Endothelial cell of umbilical vein (primary cell): ENCODE measurements around the gene HECTD3.

Experiments used
- EZH2 ChIP-seq: IDR thresholded peaks from 2 replicates; pipeline ENCODE4 v1.6.1; 2012; ENCODE audit warnings: borderline replicate concordance, low read depth, mild to moderate bottlenecking, moderate library complexity, low read length, inconsistent platforms; ENCODE audit not compliant: severe bottlenecking
- FOS ChIP-seq: IDR thresholded peaks from 2 replicates; pipeline ENCODE4 v1.6.1; 2011; ENCODE audit warnings: mild to moderate bottlenecking, low read length, moderate library complexity, borderline replicate concordance; ENCODE audit not compliant: insufficient read depth
- JUN ChIP-seq: IDR thresholded peaks from 2 replicates; pipeline ENCODE4 v1.6.1; 2011; ENCODE audit warnings: borderline replicate concordance, low read depth; ENCODE audit not compliant: insufficient read length, insufficient read depth
- POLR2A ChIP-seq: IDR thresholded peaks from 2 replicates; pipeline ENCODE4 v1.6.1; 2012; ENCODE audit warnings: low read depth, mild to moderate bottlenecking, control low read depth, low read length
- POLR2AphosphoS5 ChIP-seq: IDR thresholded peaks from 2 replicates; pipeline ENCODE4 v1.6.1; 2012; ENCODE audit warnings: low read depth, mild to moderate bottlenecking, control low read depth, low read length, moderate library complexity; ENCODE audit not compliant: insufficient read depth
- TF ChIP-seq, protein P1 (sequence below), 2 donors: IDR thresholded peaks; 1 replicate in 1 of 2; 2 replicates in 1 of 2; pipeline ENCODE4 v1.5.1; 2011; ENCODE audit warnings: low read length in 2 of 2, mild to moderate bottlenecking in 2 of 2, moderate library complexity in 2 of 2, control low read depth in 1 of 2, inconsistent platforms in 1 of 2, low read depth in 1 of 2; ENCODE audit not compliant: insufficient read depth in 1 of 2; ENCODE audit errors: extremely low read depth in 1 of 2
- TF ChIP-seq, protein P2 (sequence below): IDR thresholded peaks from 2 replicates; pipeline ENCODE4 v1.6.1; 2011; ENCODE audit not compliant: insufficient read depth, insufficient read length

DNA sequence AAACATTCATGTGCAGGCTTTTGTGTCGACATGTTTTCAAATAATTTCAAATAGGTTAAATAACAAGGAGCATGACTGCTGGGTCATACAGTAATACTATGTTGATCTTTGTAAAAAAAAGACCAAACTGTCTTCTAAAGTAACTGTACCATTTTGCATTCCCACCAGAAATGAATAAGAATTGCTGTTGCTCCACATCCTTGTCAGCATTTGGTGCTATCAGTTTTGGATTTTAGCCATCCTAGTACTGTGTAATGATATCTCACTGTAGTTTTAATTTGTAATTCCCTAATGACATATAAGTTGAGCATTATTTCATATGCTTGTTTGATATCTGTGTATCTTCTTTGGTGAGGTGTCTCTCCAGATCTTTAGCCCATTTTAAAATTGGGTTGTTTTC is 12.5 kb upstream of the HECTD3 start:
- TF ChIP-seq, protein P1, sequence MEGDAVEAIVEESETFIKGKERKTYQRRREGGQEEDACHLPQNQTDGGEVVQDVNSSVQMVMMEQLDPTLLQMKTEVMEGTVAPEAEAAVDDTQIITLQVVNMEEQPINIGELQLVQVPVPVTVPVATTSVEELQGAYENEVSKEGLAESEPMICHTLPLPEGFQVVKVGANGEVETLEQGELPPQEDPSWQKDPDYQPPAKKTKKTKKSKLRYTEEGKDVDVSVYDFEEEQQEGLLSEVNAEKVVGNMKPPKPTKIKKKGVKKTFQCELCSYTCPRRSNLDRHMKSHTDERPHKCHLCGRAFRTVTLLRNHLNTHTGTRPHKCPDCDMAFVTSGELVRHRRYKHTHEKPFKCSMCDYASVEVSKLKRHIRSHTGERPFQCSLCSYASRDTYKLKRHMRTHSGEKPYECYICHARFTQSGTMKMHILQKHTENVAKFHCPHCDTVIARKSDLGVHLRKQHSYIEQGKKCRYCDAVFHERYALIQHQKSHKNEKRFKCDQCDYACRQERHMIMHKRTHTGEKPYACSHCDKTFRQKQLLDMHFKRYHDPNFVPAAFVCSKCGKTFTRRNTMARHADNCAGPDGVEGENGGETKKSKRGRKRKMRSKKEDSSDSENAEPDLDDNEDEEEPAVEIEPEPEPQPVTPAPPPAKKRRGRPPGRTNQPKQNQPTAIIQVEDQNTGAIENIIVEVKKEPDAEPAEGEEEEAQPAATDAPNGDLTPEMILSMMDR (IDR thresholded peaks at IDR 0.05; ENCODE audit: extremely low read depth in 1 of 2, insufficient read depth in 1 of 2, low read depth in 1 of 2, low read length in 2 of 2), result no peak
- no peak for TF ChIP-seq POLR2A
- TF ChIP-seq FOS, result no peak
- no peak for TF ChIP-seq EZH2
- no peak for TF ChIP-seq POLR2AphosphoS5
- TF ChIP-seq JUN, result no peak
- TF ChIP-seq, protein P2, sequence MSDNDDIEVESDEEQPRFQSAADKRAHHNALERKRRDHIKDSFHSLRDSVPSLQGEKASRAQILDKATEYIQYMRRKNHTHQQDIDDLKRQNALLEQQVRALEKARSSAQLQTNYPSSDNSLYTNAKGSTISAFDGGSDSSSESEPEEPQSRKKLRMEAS, result no peak
